Esophagus muscularis mucosa (tissue), 4 donors: ENCODE measurements around the gene EIF1. TPM values are rescaled to one million over a fixed set of nuclear protein-coding genes. Genes with fewer than 3 reads are reported as not detected.

Source experiments
- DNase-seq: peaks from one replicate; pipeline ENCODE4 v3.0.0-alpha.2; 2017; ENCODE audit errors: extremely low spot score
- H3K27ac ChIP-seq, 4 donors: fragments of 200-600 bp; sonication (generic); replicated peaks in 1 of 4; 1 replicate in 3 of 4; 2 replicates in 1 of 4; pipeline ENCODE4 v1.5.1; 2016 to 2019; ENCODE audit warnings: mild to moderate bottlenecking in 1 of 4
- H3K27me3 ChIP-seq, 4 donors: fragments of 200-600 bp; sonication (generic); one replicate each; pipeline versions ENCODE4 v1.5.1 to v1.6.0; 2016 to 2019
- H3K36me3 ChIP-seq, 4 donors: fragments of 200-600 bp; sonication (generic); one replicate each; pipeline ENCODE4 v1.5.1; 2016 to 2019
- H3K4me1 ChIP-seq, 4 donors: fragments of 200-600 bp; sonication (generic); one replicate each; pipeline ENCODE4 v1.5.1; 2016 to 2019
- H3K4me3 ChIP-seq, 4 donors: fragments of 200-600 bp; sonication (generic); 1 replicate in 2 of 4; 2 replicates in 2 of 4; pipeline ENCODE4 v1.5.1; 2016 to 2019; ENCODE audit warnings: mild to moderate bottlenecking in 4 of 4, moderate library complexity in 1 of 4
- H3K9me3 ChIP-seq, 4 donors: fragments of 200-600 bp; sonication (generic); 1 replicate in 3 of 4; 2 replicates in 1 of 4; pipeline ENCODE4 v1.5.1; 2016 to 2019
- CTCF ChIP-seq, 3 experiments: fragments of 200-600 bp in 2 of 3; fragments of 450-650 bp in 1 of 3; sonication (generic) in 2 of 3; IDR thresholded peaks; one replicate each; pipeline ENCODE4 v1.5.1; 2017 to 2019; ENCODE audit warnings: antibody characterized with exemption in 3 of 3, mild to moderate bottlenecking in 2 of 3, moderate library complexity in 1 of 3
- EP300 ChIP-seq: sonication (generic); formaldehyde crosslinking; IDR thresholded peaks from one replicate; pipeline ENCODE4 v1.6.1; 2017; ENCODE audit warnings: antibody characterized with exemption
- POLR2A ChIP-seq: fragments of 450-650 bp; IDR thresholded peaks from one replicate; pipeline ENCODE4 v1.6.1; 2017; ENCODE audit warnings: antibody characterized with exemption, moderate library complexity, mild to moderate bottlenecking, low read depth
- POLR2AphosphoS5 ChIP-seq, 2 donors: sonication (generic); formaldehyde crosslinking; IDR thresholded peaks; one replicate each; pipeline ENCODE4 v1.6.1; 2017; ENCODE audit warnings: antibody characterized with exemption in 2 of 2
- WGBS: methylation state at CpG from one replicate; pipeline ENCODE4 v1.1.5; 2018; 5-methylcytosine and 5-hydroxymethylcytosine counted together
- intact Hi-C: fragments of 100-400 bp; cut with DNase I; formaldehyde crosslinking; loops from one replicate; pipeline ENCODE4 v1.15.1; 2023
- small RNA-seq, 3 donors: library from RNA; depleted of rRNA; stranded (forward); fragments of <200 nt; gene quantifications; one replicate each; pipeline ENCODE3, GENCODE V24; 2016
- total RNA-seq, 4 donors: library from RNA; depleted of rRNA; stranded (reverse); fragments of >200 nt; gene quantifications; one replicate each; pipeline versions ENCODE4 v1.1.0 to v1.2.1, GENCODE V29; 2016

The EIF1 gene
- total RNA-seq, 4 donors from 2014 or later: 158 to 426 (median 207) TPM

GRCh38 chr17:41740506-41740905 lies 51.8 kb downstream of the EIF1 start:
- H3K27ac ChIP-seq: no peak overlapping the region
- TF ChIP-seq POLR2AphosphoS5 (IDR thresholded peaks at IDR 0.05) (no peak), POLR2A (no peak), CTCF (IDR thresholded peaks at IDR 0.05) (no peak), EP300 (no peak)
- no peak for DNase-seq
- H3K9me3 ChIP-seq: no peaks in the 10 kb centered on the region
- H3K27me3 ChIP-seq: peaks cover 0 to 36% (median 17%) of the 10 kb centered on the region in 4 donors
- intact Hi-C loops: no loop called here
- peaks cover 0 to 8% (median 1%) of the 10 kb centered on the region in 4 donors for H3K4me1 ChIP-seq
- H3K36me3 ChIP-seq: no peaks in the 10 kb centered on the region
- 88% methylated on average over 5 of the region's 5 CpGs for WGBS
- no peak overlapping the region for H3K4me3 ChIP-seq

GRCh38 chr17:41741709-41742108 lies 53.0 kb downstream of the EIF1 start:
- no peaks in the 10 kb centered on the region for H3K9me3 ChIP-seq
- H3K4me1 ChIP-seq: peaks cover 0 to 8% (median 1%) of the 10 kb centered on the region in 4 donors
- no peak overlapping the region for H3K27ac ChIP-seq
- peaks cover 0 to 24% (median 8%) of the 10 kb centered on the region in 4 donors for H3K27me3 ChIP-seq
- intact Hi-C loops: no loop called here
- DNase-seq: no peak
- 79% methylated on average over 9 of the region's 9 CpGs for WGBS
- no peak for TF ChIP-seq CTCF (IDR thresholded peaks at IDR 0.05)
- no peak for TF ChIP-seq POLR2AphosphoS5 (IDR thresholded peaks at IDR 0.05)
- TF ChIP-seq POLR2A: no peak
- TF ChIP-seq EP300: no peak
- H3K4me3 ChIP-seq: no peak overlapping the region
- no peaks in the 10 kb centered on the region for H3K36me3 ChIP-seq

Small RNA genes lying within 50 kb of the gene (small RNA-seq; reads per million reads assigned to genes)
- gene RN7SL399P: 0 reads per million in 3 donors
- gene RNA5SP442: 0 to 0.34 (median 0.08) reads per million in 3 donors

Other genes with a start within 250 kb of the EIF1 start
- not detected for gene KRT38, start 247.9 kb upstream of the EIF1 start, total RNA-seq
- gene KRT32, start 221.5 kb upstream of the EIF1 start, total RNA-seq: not detected
- gene KRT35, start 207.7 kb upstream of the EIF1 start, total RNA-seq: not detected
- gene KRT36, start 199.0 kb upstream of the EIF1 start, total RNA-seq: not detected
- gene KRT13, start 183.3 kb upstream of the EIF1 start, total RNA-seq: 10 to 100 TPM in 1 of 4 donors, under 1 TPM in 2, not detected in 1; 0.39 to 23.3 (median 0.52) TPM
- 1 to 10 TPM in 1 of 4 donors, not detected in 3; 3.3 TPM for gene KRT15, start 170.0 kb upstream of the EIF1 start, total RNA-seq
- gene KRT19, start 160.6 kb upstream of the EIF1 start, total RNA-seq: 1 to 10 TPM; 2.1 to 5.7 (median 3.1) TPM
- gene KRT9, start 116.8 kb upstream of the EIF1 start, total RNA-seq: not detected
- gene KRT14, start 102.0 kb upstream of the EIF1 start, total RNA-seq: 1 to 10 TPM in 1 of 4 donors, not detected in 3; 2.9 TPM
- gene KRT16, start 76.1 kb upstream of the EIF1 start, total RNA-seq: 1 to 10 TPM in 1 of 4 donors, not detected in 3; 1.7 TPM
- 1 to 10 TPM in 2 of 4 donors, under 1 TPM in 1, not detected in 1; 0.58 to 5.6 (median 1.2) TPM for gene KRT17, start 64.3 kb upstream of the EIF1 start, total RNA-seq
- not detected for gene GAST, start 23.4 kb downstream of the EIF1 start, total RNA-seq
- under 1 TPM in 1 of 4 donors, not detected in 3; 0.19 TPM for gene HAP1, start 45.8 kb downstream of the EIF1 start, total RNA-seq
- gene JUP, start 97.8 kb downstream of the EIF1 start, total RNA-seq: 10 to 100 TPM; 24.5 to 56.6 (median 46.4) TPM
- gene P3H4, start 123.1 kb downstream of the EIF1 start, total RNA-seq: 10 to 100 TPM in 2 of 4 donors, 1 to 10 TPM in 2; 8.4 to 19.9 (median 14.4) TPM
- gene FKBP10, start 124.1 kb downstream of the EIF1 start, total RNA-seq: 10 to 100 TPM; 30.5 to 49.4 (median 33.8) TPM
- gene NT5C3B, start 147.3 kb downstream of the EIF1 start, total RNA-seq: 10 to 100 TPM; 64.8 to 95.6 (median 70.1) TPM
- gene KLHL10, start 148.9 kb downstream of the EIF1 start, total RNA-seq: 1 to 10 TPM; 1.7 to 3.0 (median 2.7) TPM
- gene KLHL11, start 176.5 kb downstream of the EIF1 start, total RNA-seq: 10 to 100 TPM; 12.4 to 24.2 (median 17.2) TPM
- 10 to 100 TPM; 52.3 to 87.7 (median 71.3) TPM for gene ACLY, start 230.1 kb downstream of the EIF1 start, total RNA-seq
- 1 to 10 TPM in 2 of 4 donors, under 1 TPM in 2; 0.33 to 1.7 (median 1.1) TPM for gene ODAD4, start 241.7 kb downstream of the EIF1 start, total RNA-seq